Psoas muscle (tissue), 8 donors: ENCODE data around the gene C3orf70. TPM values are rescaled to one million over a fixed set of nuclear protein-coding genes. Genes with fewer than 3 reads are reported as not detected.

Experiments used
- ATAC-seq, 4 donors: fragments of 200-7000 bp; cut with Tn5 transposase; one replicate each; pipeline ENCODE4 v1.9.1; 2020; ENCODE audit warnings: moderate library complexity in 3 of 4, mild to moderate bottlenecking in 2 of 4
- DNase-seq, 2 donors: peaks; one replicate each; pipeline ENCODE4 v3.0.0-alpha.2; 2020
- H3K27ac ChIP-seq: fragments of 200-600 bp; one replicate; pipeline ENCODE4 v1.8.0; 2022
- H3K27me3 ChIP-seq, 3 donors: fragments of 200-600 bp in 1 of 3; one replicate each; pipeline versions ENCODE4 v1.6.1 to v1.8.0; 2013 to 2022; ENCODE audit warnings: low read length in 2 of 3, mild to moderate bottlenecking in 2 of 3, moderate library complexity in 1 of 3; ENCODE audit not compliant: insufficient read depth in 3 of 3
- H3K36me3 ChIP-seq, 2 donors: fragments of 200-600 bp in 1 of 2; one replicate each; pipeline versions ENCODE4 v1.6.1 to v1.8.0; 2013 to 2022; ENCODE audit warnings: low read depth in 1 of 2, mild to moderate bottlenecking in 1 of 2, moderate library complexity in 1 of 2; ENCODE audit not compliant: insufficient read depth in 1 of 2
- H3K4me1 ChIP-seq: fragments of 200-600 bp; one replicate; pipeline ENCODE4 v1.8.0; 2022
- H3K4me3 ChIP-seq: fragments of 200-600 bp; one replicate; pipeline ENCODE4 v1.8.0; 2022; ENCODE audit warnings: mild to moderate bottlenecking
- H3K9me3 ChIP-seq: fragments of 200-600 bp; one replicate; pipeline ENCODE4 v1.8.0; 2022
- WGBS, 3 donors: extraction: QIAGEN DNeasy Blood & Tissue Kit; methylation state at CpG; one replicate each; pipeline versions ENCODE4 v1.1.6 to v1.1.7; 2013; 5-methylcytosine and 5-hydroxymethylcytosine counted together
- intact Hi-C, 2 donors: fragments of 100-400 bp; cut with DNase I; formaldehyde crosslinking; loops; one replicate each; pipeline versions ENCODE4 v1.11.0 to v1.14.2; 2022
- polyA plus RNA-seq, 3 donors: library from polyadenylated mRNA; stranded (reverse); fragments of 200-250 nt; gene quantifications; one replicate each; pipeline ENCODE4 v1.2.3, GENCODE V29; 2013
- total RNA-seq, 4 donors: library from RNA; stranded (reverse); fragmentation: NEBNext Ultra II Directional in 2 of 4; extraction: Animal tissue kit (Norgen Biotek cat#: 25700) in 2 of 4; gene quantifications; one replicate each; pipeline versions ENCODE4 v1.2.1 to v1.2.4, GENCODE V29; 2021 to 2023
- TF ChIP-seq, protein P1 (sequence below): fragments of 200-600 bp; IDR thresholded peaks from one replicate; pipeline ENCODE4 v1.8.0; 2022; ENCODE audit warnings: antibody characterized with exemption
- donor health status: healthy with polysubstance abuse.
- donor health status: DM: no; HTN: no; CAD: no; lungs with moderate emphysema.
- donor health status: Bipolar disorder and iron deficiency.
- donor health status: healthy.
- donor health status: DM: yes; HTN: yes; CAD: no.
- donor health status: DM: no; HTN: no; CAD: no.
- donor health status: DM: no; HTN: no; CAD: no.
- donor health status: DM: yes; HTN: yes; CAD: no.

C3orf70 gene
- total and polyA plus RNA-seq, 7 donors = 0.13 to 0.97 (median 0.42) TPM

- intact Hi-C loops = no loop called here
- no peak for DNase-seq
- ATAC-seq = no peak
- no peaks in the 10 kb centered on the region for H3K27me3 ChIP-seq
- peaks cover 11% of the 10 kb centered on the region for H3K9me3 ChIP-seq
- no peaks in the 10 kb centered on the region for H3K36me3 ChIP-seq
- 92 to 100% (median 97%) methylated on average over 1 of the region's 1 CpG for WGBS, 3 donors
- H3K4me1 ChIP-seq = peaks cover 5% of the 10 kb centered on the region
- no peak overlapping the region for H3K4me3 ChIP-seq
- TF ChIP-seq, protein P1, sequence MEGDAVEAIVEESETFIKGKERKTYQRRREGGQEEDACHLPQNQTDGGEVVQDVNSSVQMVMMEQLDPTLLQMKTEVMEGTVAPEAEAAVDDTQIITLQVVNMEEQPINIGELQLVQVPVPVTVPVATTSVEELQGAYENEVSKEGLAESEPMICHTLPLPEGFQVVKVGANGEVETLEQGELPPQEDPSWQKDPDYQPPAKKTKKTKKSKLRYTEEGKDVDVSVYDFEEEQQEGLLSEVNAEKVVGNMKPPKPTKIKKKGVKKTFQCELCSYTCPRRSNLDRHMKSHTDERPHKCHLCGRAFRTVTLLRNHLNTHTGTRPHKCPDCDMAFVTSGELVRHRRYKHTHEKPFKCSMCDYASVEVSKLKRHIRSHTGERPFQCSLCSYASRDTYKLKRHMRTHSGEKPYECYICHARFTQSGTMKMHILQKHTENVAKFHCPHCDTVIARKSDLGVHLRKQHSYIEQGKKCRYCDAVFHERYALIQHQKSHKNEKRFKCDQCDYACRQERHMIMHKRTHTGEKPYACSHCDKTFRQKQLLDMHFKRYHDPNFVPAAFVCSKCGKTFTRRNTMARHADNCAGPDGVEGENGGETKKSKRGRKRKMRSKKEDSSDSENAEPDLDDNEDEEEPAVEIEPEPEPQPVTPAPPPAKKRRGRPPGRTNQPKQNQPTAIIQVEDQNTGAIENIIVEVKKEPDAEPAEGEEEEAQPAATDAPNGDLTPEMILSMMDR = no peak
- H3K27ac ChIP-seq = no peak overlapping the region
Measured at GRCh38 chr3:185040425-185040824, 112.4 kb downstream of the C3orf70 start.

- WGBS, 3 donors = 91 to 97% (median 94%) methylated on average over 1 of the region's 1 CpG
- Histone ChIP-seq H3K4me3 (no peak overlapping the region), H3K4me1 (no peaks in the 10 kb centered on the region), H3K27ac (no peak overlapping the region), H3K36me3 (no peaks in the 10 kb centered on the region), H3K9me3 (peaks cover 11% of the 10 kb centered on the region), H3K27me3 (no peaks in the 10 kb centered on the region)
- no peak for DNase-seq
- no peak for ATAC-seq
- TF ChIP-seq, protein P1 = no peak
- intact Hi-C loops = no loop called here
Measured at GRCh38 chr3:185037801-185038200, 115.1 kb downstream of the C3orf70 start.

- no peaks in the 10 kb centered on the region for H3K4me1 ChIP-seq
- H3K4me3 ChIP-seq = no peak overlapping the region
- 85 to 93% (median 90%) methylated on average over 3 of the region's 3 CpGs for WGBS, 3 donors
- no peaks in the 10 kb centered on the region for H3K9me3 ChIP-seq
- H3K27ac ChIP-seq = no peak overlapping the region
- TF ChIP-seq, protein P1 = no peak
- DNase-seq = no peak
- H3K36me3 ChIP-seq = peaks cover 5 to 40% of the 10 kb centered on the region in 2 donors
- intact Hi-C loops = no loop called here
- no peaks in the 10 kb centered on the region for H3K27me3 ChIP-seq
- no peak for ATAC-seq
Measured at GRCh38 chr3:185030951-185031350, 121.9 kb downstream of the C3orf70 start.

DNA sequence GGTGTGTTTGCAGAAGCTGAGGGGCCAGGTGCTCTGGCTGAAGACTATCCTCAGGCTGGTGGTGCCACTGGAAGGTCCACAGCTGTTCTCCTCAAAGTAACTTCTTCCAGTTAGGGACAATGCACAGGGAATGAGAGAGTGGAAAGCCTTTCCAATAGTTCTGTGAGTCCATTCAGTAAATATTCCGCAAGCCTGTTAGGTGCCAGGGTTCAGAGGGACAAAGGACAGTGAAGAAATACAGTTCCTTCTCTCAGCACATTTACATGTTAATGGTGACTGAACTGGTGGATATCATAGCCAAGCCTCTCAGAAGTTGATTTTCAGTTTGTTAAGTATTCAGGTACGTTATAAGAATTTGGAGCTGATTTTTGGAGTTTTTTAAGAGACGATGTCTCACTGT, 122.5 kb downstream of the C3orf70 start:
- H3K9me3 ChIP-seq = no peaks in the 10 kb centered on the region
- no peaks in the 10 kb centered on the region for H3K27me3 ChIP-seq
- 95 to 96% (median 96%) methylated on average over 3 of the region's 3 CpGs for WGBS, 3 donors
- TF ChIP-seq, protein P1 = no peak
- H3K27ac ChIP-seq = no peak overlapping the region
- DNase-seq = no peak
- no peak for ATAC-seq
- H3K4me1 ChIP-seq = no peaks in the 10 kb centered on the region
- H3K4me3 ChIP-seq = no peak overlapping the region
- intact Hi-C loops = no loop called here
- peaks cover 5 to 45% of the 10 kb centered on the region in 2 donors for H3K36me3 ChIP-seq

DNA sequence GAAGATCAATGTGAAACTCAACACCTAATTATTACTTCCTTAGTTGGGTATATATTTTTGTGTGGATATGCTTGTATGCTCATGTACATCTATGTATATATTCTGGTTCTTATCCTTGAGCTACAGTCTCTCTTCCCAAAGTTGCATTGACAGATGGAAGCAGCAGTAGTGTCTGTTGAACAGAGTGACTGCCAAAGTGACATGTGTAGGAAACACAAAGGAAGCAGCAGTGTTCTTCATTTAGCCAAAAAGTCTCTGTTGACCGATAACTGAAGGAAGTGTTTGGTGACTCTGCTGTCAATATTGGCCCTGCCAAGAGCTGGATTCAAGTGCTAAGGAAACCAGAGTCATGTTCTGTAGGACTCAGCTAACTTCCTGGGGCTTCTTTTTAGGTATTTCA, 123.8 kb downstream of the C3orf70 start:
- Histone ChIP-seq H3K4me3 (no peak overlapping the region), H3K27me3 (no peaks in the 10 kb centered on the region), H3K9me3 (no peaks in the 10 kb centered on the region), H3K27ac (no peak overlapping the region), H3K36me3 (peaks cover 10 to 57% of the 10 kb centered on the region in 2 donors), H3K4me1 (no peaks in the 10 kb centered on the region)
- TF ChIP-seq, protein P1 = no peak
- intact Hi-C loops = no loop called here
- DNase-seq (no peak), ATAC-seq (no peak)
- WGBS, 3 donors = 66 to 74% (median 71%) methylated on average over 1 of the region's 1 CpG
